Measurements from ENCODE around the gene MACF1. TPM values are rescaled to one million over a fixed set of nuclear protein-coding genes. Genes with fewer than 3 reads are reported as not detected.

Gene MACF1
- total RNA-seq, 1 experiment from 2014 or later: 6.2 TPM

DNA sequence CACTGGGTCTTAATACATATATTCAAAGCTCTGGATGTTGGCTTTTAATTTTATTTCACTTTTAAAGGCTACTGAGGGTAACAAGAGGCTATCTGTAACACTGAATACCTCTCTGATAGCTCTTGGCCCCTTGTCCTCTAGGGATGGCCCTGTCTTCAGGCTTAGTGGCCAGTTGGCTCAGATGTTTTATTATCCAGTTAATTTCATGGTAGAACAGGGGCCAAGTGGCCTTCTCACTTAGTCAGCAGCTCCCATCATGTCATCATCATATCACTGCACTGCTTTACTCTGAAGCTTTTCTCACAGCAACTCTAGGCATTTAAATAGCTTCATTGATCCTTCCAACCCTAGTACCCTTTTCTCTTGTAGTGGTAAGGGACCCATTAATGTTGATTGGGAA is 40.2 kb upstream of the MACF1 start:
- H4K20me1 ChIP-seq (ENCODE audit: insufficient read depth, low read depth, low read length): no peaks in the 10 kb centered on the region
- H3K4me3 ChIP-seq (ENCODE audit: low read length): no peak overlapping the region
- no peak overlapping the region for H2AFZ ChIP-seq (ENCODE audit: low read length)
- H3K79me2 ChIP-seq (ENCODE audit: low read length): no peaks in the 10 kb centered on the region
- no peaks in the 10 kb centered on the region for H3K36me3 ChIP-seq (ENCODE audit: insufficient read depth, low read length)
- no peak overlapping the region for H3K27ac ChIP-seq (ENCODE audit: low read length)
- H3K4me1 ChIP-seq (ENCODE audit: low read length): no peaks in the 10 kb centered on the region
- no peak for DNase-seq
- no peak overlapping the region for H3K4me2 ChIP-seq (ENCODE audit: low read depth, low read length, poor library complexity, severe bottlenecking)
- H3K9ac ChIP-seq (ENCODE audit: low read length): no peak overlapping the region
- H3K9me2 ChIP-seq (replicated peaks; ENCODE audit: insufficient read depth, low read length): no peaks in the 10 kb centered on the region
- no peaks in the 10 kb centered on the region for H3K9me3 ChIP-seq (ENCODE audit: low read length)
- no peaks in the 10 kb centered on the region for H3K27me3 ChIP-seq (ENCODE audit: low read length)

DNA sequence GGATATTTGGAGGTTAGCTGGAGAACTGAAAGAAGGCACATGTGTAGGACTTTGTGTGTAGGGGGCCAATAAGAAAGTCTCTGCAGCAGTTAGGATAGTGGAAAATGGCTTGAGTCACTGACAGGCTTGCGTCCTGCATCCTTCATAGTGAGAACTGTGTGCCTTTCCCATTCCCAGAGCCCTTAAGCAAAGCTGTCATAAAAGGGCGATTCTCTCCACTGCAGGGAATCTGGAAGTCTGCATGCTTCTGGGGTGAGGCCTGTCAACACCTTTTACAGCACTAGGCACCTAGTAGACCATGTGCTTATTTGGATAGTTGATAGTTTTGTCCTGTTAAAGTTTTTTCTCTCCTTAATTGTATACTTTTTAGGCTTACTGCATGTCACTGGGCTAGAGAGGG is 39.4 kb upstream of the MACF1 start:
- no peak overlapping the region for H3K9ac ChIP-seq (ENCODE audit: low read length)

GRCh38 chr1:39165488-39165887 is 39.0 kb upstream of the MACF1 start:
- Histone ChIP-seq H3K36me3 (ENCODE audit: insufficient read depth, low read length) (no peaks in the 10 kb centered on the region), H3K79me2 (ENCODE audit: low read length) (no peaks in the 10 kb centered on the region), H3K4me1 (ENCODE audit: low read length) (no peaks in the 10 kb centered on the region), H3K9ac (ENCODE audit: low read length) (no peak overlapping the region), H4K20me1 (ENCODE audit: insufficient read depth, low read depth, low read length) (no peaks in the 10 kb centered on the region), H3K4me2 (ENCODE audit: low read depth, low read length, poor library complexity, severe bottlenecking) (no peak overlapping the region), H3K27ac (ENCODE audit: low read length) (no peak overlapping the region), H3K9me3 (ENCODE audit: low read length) (no peaks in the 10 kb centered on the region), H3K9me2 (replicated peaks; ENCODE audit: insufficient read depth, low read length) (no peaks in the 10 kb centered on the region), H3K4me3 (ENCODE audit: low read length) (no peak overlapping the region), H3K27me3 (ENCODE audit: low read length) (no peaks in the 10 kb centered on the region), H2AFZ (ENCODE audit: low read length) (no peak overlapping the region)
- no peak for DNase-seq

More for the DNA sequence above, 39.4 kb upstream of the MACF1 start:
- H4K20me1 ChIP-seq (ENCODE audit: insufficient read depth, low read depth, low read length): no peaks in the 10 kb centered on the region
- DNase-seq: no peak
- H3K9me2 ChIP-seq (replicated peaks; ENCODE audit: insufficient read depth, low read length): no peaks in the 10 kb centered on the region
- no peak overlapping the region for H3K4me2 ChIP-seq (ENCODE audit: low read depth, low read length, poor library complexity, severe bottlenecking)
- H3K79me2 ChIP-seq (ENCODE audit: low read length): no peaks in the 10 kb centered on the region
- no peak overlapping the region for H2AFZ ChIP-seq (ENCODE audit: low read length)
- no peaks in the 10 kb centered on the region for H3K36me3 ChIP-seq (ENCODE audit: insufficient read depth, low read length)
- no peak overlapping the region for H3K4me3 ChIP-seq (ENCODE audit: low read length)
- H3K27me3 ChIP-seq (ENCODE audit: low read length): no peaks in the 10 kb centered on the region
- no peak overlapping the region for H3K27ac ChIP-seq (ENCODE audit: low read length)
- no peaks in the 10 kb centered on the region for H3K9me3 ChIP-seq (ENCODE audit: low read length)
- H3K4me1 ChIP-seq (ENCODE audit: low read length): no peaks in the 10 kb centered on the region

DNA sequence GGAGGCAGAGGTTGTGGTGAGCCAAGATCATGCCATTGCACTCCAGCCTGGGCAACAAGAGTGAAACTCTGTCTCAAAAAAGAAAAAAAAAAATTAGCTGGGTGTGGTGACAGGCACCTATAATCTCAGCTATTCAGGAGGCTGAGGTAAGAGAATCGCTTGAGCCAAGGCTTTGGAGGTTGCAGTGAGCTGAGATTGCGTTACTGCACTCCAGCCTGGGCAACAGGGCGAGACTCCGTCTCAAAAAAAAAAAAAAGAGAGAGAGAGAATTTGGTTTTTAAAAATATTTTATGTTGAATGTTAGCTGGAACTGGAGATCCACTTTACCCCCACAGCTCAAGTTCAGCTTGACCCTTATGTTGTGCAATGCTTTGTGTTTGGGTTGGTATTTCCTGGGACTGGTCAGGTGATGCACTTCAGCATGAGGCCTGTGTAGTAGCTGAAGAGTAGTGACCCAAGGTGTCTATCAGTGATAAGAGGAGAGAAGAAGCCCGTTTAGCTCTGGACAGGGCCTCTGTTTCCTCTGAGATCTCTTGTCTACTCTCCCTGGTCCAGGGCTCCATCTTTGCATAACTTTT is 36.8 kb upstream of the MACF1 start:
- no peak overlapping the region for H2AFZ ChIP-seq (ENCODE audit: low read length)
- H3K4me1 ChIP-seq (ENCODE audit: low read length): no peaks in the 10 kb centered on the region
- no peak for DNase-seq
- no peaks in the 10 kb centered on the region for H3K9me3 ChIP-seq (ENCODE audit: low read length)
- no peak overlapping the region for H3K9ac ChIP-seq (ENCODE audit: low read length)
- H3K79me2 ChIP-seq (ENCODE audit: low read length): no peaks in the 10 kb centered on the region
- H3K4me2 ChIP-seq (ENCODE audit: low read depth, low read length, poor library complexity, severe bottlenecking): no peak overlapping the region
- H3K27ac ChIP-seq (ENCODE audit: low read length): no peak overlapping the region
- H3K36me3 ChIP-seq (ENCODE audit: insufficient read depth, low read length): no peaks in the 10 kb centered on the region
- H3K4me3 ChIP-seq (ENCODE audit: low read length): no peak overlapping the region
- no peaks in the 10 kb centered on the region for H3K27me3 ChIP-seq (ENCODE audit: low read length)
- no peaks in the 10 kb centered on the region for H4K20me1 ChIP-seq (ENCODE audit: insufficient read depth, low read depth, low read length)
- H3K9me2 ChIP-seq (replicated peaks; ENCODE audit: insufficient read depth, low read length): no peaks in the 10 kb centered on the region

DNA sequence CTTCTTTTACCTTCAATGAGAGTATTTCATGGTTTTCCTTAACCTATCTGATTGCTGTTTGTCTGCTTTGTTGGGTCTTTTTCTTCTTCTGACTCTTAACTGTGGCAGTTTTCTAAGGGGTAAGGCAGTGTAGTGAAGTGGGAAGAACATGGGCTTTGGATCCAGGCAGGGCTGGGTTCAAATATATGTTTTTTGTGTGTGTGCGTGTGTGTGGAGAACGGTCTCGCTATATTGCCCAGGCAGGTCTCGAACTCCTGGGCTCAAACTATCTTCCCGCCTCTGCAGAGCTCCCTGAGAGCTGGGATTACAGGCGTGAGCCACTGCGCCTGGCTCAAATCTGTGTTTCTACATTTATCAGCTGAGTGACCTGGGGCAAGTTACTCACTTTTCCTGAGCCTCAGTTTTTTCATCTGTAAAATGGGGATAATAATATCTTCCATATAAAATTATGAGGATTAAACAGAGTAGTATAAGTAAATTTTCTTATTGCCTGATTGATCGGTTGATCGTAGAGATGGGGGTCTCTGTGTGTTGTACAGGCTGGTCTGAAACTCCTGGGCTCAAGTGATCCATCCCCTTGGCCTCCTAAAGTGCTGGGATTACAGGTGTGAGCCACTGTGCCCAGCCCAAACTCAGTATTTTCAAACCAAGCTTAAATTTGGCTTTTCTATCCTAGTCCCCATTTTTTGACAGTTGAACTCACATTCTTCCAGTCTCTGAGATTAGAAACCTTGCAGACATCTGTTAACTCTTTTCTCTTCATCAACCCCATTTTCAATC is 36.0 kb upstream of the MACF1 start:
- no peak for DNase-seq
- no peaks in the 10 kb centered on the region for H3K79me2 ChIP-seq (ENCODE audit: low read length)
- H2AFZ ChIP-seq (ENCODE audit: low read length): no peak overlapping the region
- H3K9me2 ChIP-seq (replicated peaks; ENCODE audit: insufficient read depth, low read length): no peaks in the 10 kb centered on the region
- no peak overlapping the region for H3K4me2 ChIP-seq (ENCODE audit: low read depth, low read length, poor library complexity, severe bottlenecking)
- no peak overlapping the region for H3K9ac ChIP-seq (ENCODE audit: low read length)
- no peak overlapping the region for H3K4me3 ChIP-seq (ENCODE audit: low read length)
- no peaks in the 10 kb centered on the region for H3K9me3 ChIP-seq (ENCODE audit: low read length)
- no peak overlapping the region for H3K27ac ChIP-seq (ENCODE audit: low read length)
- no peaks in the 10 kb centered on the region for H3K36me3 ChIP-seq (ENCODE audit: insufficient read depth, low read length)
- no peaks in the 10 kb centered on the region for H3K27me3 ChIP-seq (ENCODE audit: low read length)
- H4K20me1 ChIP-seq (ENCODE audit: insufficient read depth, low read depth, low read length): no peaks in the 10 kb centered on the region
- no peaks in the 10 kb centered on the region for H3K4me1 ChIP-seq (ENCODE audit: low read length)

GRCh38 chr1:39170731-39171667 is 33.5 kb upstream of the MACF1 start:
- no peak overlapping the region for H2AFZ ChIP-seq (ENCODE audit: low read length)
- DNase-seq: no peak
- H3K9me2 ChIP-seq (replicated peaks; ENCODE audit: insufficient read depth, low read length): no peaks in the 10 kb centered on the region
- no peaks in the 10 kb centered on the region for H4K20me1 ChIP-seq (ENCODE audit: insufficient read depth, low read depth, low read length)
- H3K79me2 ChIP-seq (ENCODE audit: low read length): no peaks in the 10 kb centered on the region
- no peak overlapping the region for H3K4me3 ChIP-seq (ENCODE audit: low read length)
- H3K4me1 ChIP-seq (ENCODE audit: low read length): no peaks in the 10 kb centered on the region
- no peak overlapping the region for H3K27ac ChIP-seq (ENCODE audit: low read length)
- no peaks in the 10 kb centered on the region for H3K27me3 ChIP-seq (ENCODE audit: low read length)
- H3K9me3 ChIP-seq (ENCODE audit: low read length): no peaks in the 10 kb centered on the region
- H3K36me3 ChIP-seq (ENCODE audit: insufficient read depth, low read length): no peaks in the 10 kb centered on the region
- no peak overlapping the region for H3K4me2 ChIP-seq (ENCODE audit: low read depth, low read length, poor library complexity, severe bottlenecking)
- no peak overlapping the region for H3K9ac ChIP-seq (ENCODE audit: low read length)

- no peak overlapping the region for H3K4me3 ChIP-seq (ENCODE audit: low read length)
- H3K79me2 ChIP-seq (ENCODE audit: low read length): no peaks in the 10 kb centered on the region
- H3K9me3 ChIP-seq (ENCODE audit: low read length): no peaks in the 10 kb centered on the region
- H3K27ac ChIP-seq (ENCODE audit: low read length): no peak overlapping the region
- H3K9me2 ChIP-seq (replicated peaks; ENCODE audit: insufficient read depth, low read length): no peaks in the 10 kb centered on the region
- no peak overlapping the region for H2AFZ ChIP-seq (ENCODE audit: low read length)
- no peaks in the 10 kb centered on the region for H3K27me3 ChIP-seq (ENCODE audit: low read length)
- no peaks in the 10 kb centered on the region for H3K36me3 ChIP-seq (ENCODE audit: insufficient read depth, low read length)
- H4K20me1 ChIP-seq (ENCODE audit: insufficient read depth, low read depth, low read length): no peaks in the 10 kb centered on the region
- no peaks in the 10 kb centered on the region for H3K4me1 ChIP-seq (ENCODE audit: low read length)
- no peak for DNase-seq
- H3K4me2 ChIP-seq (ENCODE audit: low read depth, low read length, poor library complexity, severe bottlenecking): no peak overlapping the region
- no peak overlapping the region for H3K9ac ChIP-seq (ENCODE audit: low read length)
Measured at GRCh38 chr1:39173119-39173994, 31.1 kb upstream of the MACF1 start.

All from Karpas-422 (cell line).